GM12872 (cell line): ENCODE results near the gene FBXW8.

ENCODE experiments used
- CTCF ChIP-seq: IDR thresholded peaks from 3 replicates; pipeline ENCODE4 v1.5.1; 2011; ENCODE audit warnings: low read depth, mild to moderate bottlenecking, low read length, moderate library complexity; ENCODE audit not compliant: insufficient read depth

FBXW8 gene

GRCh38 chr12:117050060-117050459 lies 139.3 kb downstream of the FBXW8 start:
- TF ChIP-seq CTCF, result no peak

- no peak for TF ChIP-seq CTCF
Measured at GRCh38 chr12:117051380-117051779, 140.6 kb downstream of the FBXW8 start.

- no peak for TF ChIP-seq CTCF
Measured at GRCh38 chr12:117052386-117053049, 141.8 kb downstream of the FBXW8 start.

- no peak for TF ChIP-seq CTCF
Measured at GRCh38 chr12:117053050-117053400, 142.3 kb downstream of the FBXW8 start.

GRCh38 chr12:117053597-117054201 lies 142.9 kb downstream of the FBXW8 start:
- no peak for TF ChIP-seq CTCF

- no peak for TF ChIP-seq CTCF
Measured at GRCh38 chr12:117054279-117054678, 143.5 kb downstream of the FBXW8 start.

- no peak for TF ChIP-seq CTCF
Measured at GRCh38 chr12:117058442-117059072, 147.8 kb downstream of the FBXW8 start.
